HG03064 (cell line): Measurements from ENCODE around the gene MAT2A.

Experiments
- ATAC-seq: cut with Tn5 transposase; IDR thresholded peaks from one replicate; pipeline ENCODE4 v1.9.1; 2021; ENCODE audit warnings: low read depth; ENCODE audit not compliant: unreplicated experiment

MAT2A gene

GRCh38 chr2:85538507-85539360, at the start of gene MAT2A:
Gene MAT2A, plus strand, starts transcription at chr2:85539168. Its CDS starts 120 bp downstream, at chr2:85539288.
- ATAC-seq: peak; percentile 61

- ATAC-seq: no peak
Measured at GRCh38 chr2:85490861-85491755, 47.9 kb upstream of the MAT2A start.

GRCh38 chr2:85496436-85496835, 42.5 kb upstream of the MAT2A start:
- ATAC-seq: no peak

GRCh38 chr2:85497944-85498630, 40.9 kb upstream of the MAT2A start:
- no peak for ATAC-seq

GRCh38 chr2:85501248-85501647, 37.7 kb upstream of the MAT2A start:
- ATAC-seq: no peak

GRCh38 chr2:85502720-85503119, 36.2 kb upstream of the MAT2A start:
- ATAC-seq: no peak

GRCh38 chr2:85503168-85503850, 35.7 kb upstream of the MAT2A start:
- ATAC-seq: no peak

GRCh38 chr2:85503851-85504777, 34.9 kb upstream of the MAT2A start:
- ATAC-seq: no peak

GRCh38 chr2:85504778-85505261, 34.1 kb upstream of the MAT2A start:
- no peak for ATAC-seq

GRCh38 chr2:85505551-85506238, 33.3 kb upstream of the MAT2A start:
- ATAC-seq: no peak

GRCh38 chr2:85506768-85507181, 32.2 kb upstream of the MAT2A start:
- no peak for ATAC-seq

- no peak for ATAC-seq
Measured at GRCh38 chr2:85511008-85511811, 27.8 kb upstream of the MAT2A start.

GRCh38 chr2:85514323-85514722, 24.6 kb upstream of the MAT2A start:
- no peak for ATAC-seq

GRCh38 chr2:85516653-85517389, 22.1 kb upstream of the MAT2A start:
- ATAC-seq: no peak

- no peak for ATAC-seq
Measured at GRCh38 chr2:85522090-85522647, 16.8 kb upstream of the MAT2A start.

- no peak for ATAC-seq
Measured at GRCh38 chr2:85523062-85523902, 15.7 kb upstream of the MAT2A start.
